Hepatocyte (in vitro differentiated cells): Measurements from ENCODE around the gene DZANK1. TPM values are rescaled to one million over a fixed set of nuclear protein-coding genes. Genes with fewer than 3 reads are reported as not detected.

Source experiments
- DNase-seq: peaks from one replicate; pipeline ENCODE4 v3.0.0-alpha.2; 2016; ENCODE audit warnings: low spot score
- H2AFZ ChIP-seq: fragments of 200-600 bp; sonication (generic); 2 replicates; pipeline ENCODE4 v1.6.0; 2016; ENCODE audit warnings: antibody characterized with exemption, mild to moderate bottlenecking
- H3K27ac ChIP-seq: fragments of 200-600 bp; sonication (generic); 2 replicates; pipeline ENCODE4 v1.5.1; 2016; ENCODE audit warnings: mild to moderate bottlenecking
- H3K27me3 ChIP-seq: fragments of 200-600 bp; sonication (generic); 2 replicates; pipeline ENCODE4 v1.6.1; 2016
- H3K36me3 ChIP-seq: fragments of 200-600 bp; sonication (generic); replicated peaks from 2 replicates; pipeline ENCODE4 v1.5.1; 2016; ENCODE audit warnings: low read depth; ENCODE audit not compliant: insufficient read depth
- H3K4me1 ChIP-seq: fragments of 200-600 bp; sonication (generic); 2 replicates; pipeline ENCODE4 v1.5.1; 2016; ENCODE audit warnings: mild to moderate bottlenecking, moderate library complexity; ENCODE audit not compliant: insufficient read depth
- H3K4me2 ChIP-seq: fragments of 200-600 bp; sonication (generic); 2 replicates; pipeline ENCODE4 v1.6.0; 2016
- H3K4me3 ChIP-seq: fragments of 200-600 bp; sonication (generic); 2 replicates; pipeline ENCODE4 v1.5.1; 2016; ENCODE audit warnings: mild to moderate bottlenecking
- H3K79me2 ChIP-seq: fragments of 200-600 bp; sonication (generic); 2 replicates; pipeline ENCODE4 v1.6.0; 2017; ENCODE audit warnings: mild to moderate bottlenecking
- H3K9me2 ChIP-seq: fragments of 200-600 bp; sonication (generic); replicated peaks from 2 replicates; pipeline ENCODE4 v1.6.0; 2017; ENCODE audit warnings: mild to moderate bottlenecking; ENCODE audit not compliant: insufficient read depth
- H3K9me3 ChIP-seq: fragments of 200-600 bp; sonication (generic); 2 replicates; pipeline ENCODE4 v1.5.1; 2016; ENCODE audit warnings: low read depth, mild to moderate bottlenecking
- H4K20me1 ChIP-seq: fragments of 200-600 bp; sonication (generic); 2 replicates; pipeline ENCODE4 v1.6.0; 2016; ENCODE audit warnings: mild to moderate bottlenecking; ENCODE audit not compliant: insufficient read depth, poor library complexity, severe bottlenecking
- EZH2 ChIP-seq: fragments of 200-600 bp; sonication (generic); IDR thresholded peaks from 2 replicates; pipeline ENCODE4 v1.6.1; 2016; ENCODE audit warnings: antibody characterized with exemption, mild to moderate bottlenecking, borderline replicate concordance
- EZH2phosphoT487 ChIP-seq: fragments of 200-600 bp; sonication (generic); IDR thresholded peaks from one replicate; pipeline ENCODE4 v1.6.1; 2018; ENCODE audit warnings: antibody characterized with exemption, mild to moderate bottlenecking, low read depth, moderate library complexity; ENCODE audit not compliant: unreplicated experiment, severe bottlenecking
- WGBS: methylation state at CpG from one replicate; pipeline ENCODE4 v1.1.6; 2016; ENCODE audit warnings: low lambda C conversion rate; ENCODE audit errors: missing lambda C conversion rate; 5-methylcytosine and 5-hydroxymethylcytosine counted together
- polyA plus RNA-seq: library from polyadenylated mRNA; unstranded; fragments of >200 nt; fragmentation: Nextera tagmentation; extraction: Ambion mirVana; gene quantifications from 2 replicates; pipeline ENCODE4 v1.2.1, GENCODE V29; 2016
- total RNA-seq: library from RNA; depleted of rRNA; stranded (reverse); fragments of >200 nt; gene quantifications from 2 replicates; pipeline ENCODE4 v1.2.3, GENCODE V29; 2014
- TF ChIP-seq, protein P1 (sequence below): fragments of 200-600 bp; sonication (generic); IDR thresholded peaks from 2 replicates; pipeline ENCODE4 v1.5.1; 2016; ENCODE audit warnings: antibody characterized with exemption, mild to moderate bottlenecking; ENCODE audit not compliant: poor library complexity

DZANK1 gene
- total and polyA plus RNA-seq, 2 experiments from 2014 or later: 1.8 to 2.0 TPM

DNA sequence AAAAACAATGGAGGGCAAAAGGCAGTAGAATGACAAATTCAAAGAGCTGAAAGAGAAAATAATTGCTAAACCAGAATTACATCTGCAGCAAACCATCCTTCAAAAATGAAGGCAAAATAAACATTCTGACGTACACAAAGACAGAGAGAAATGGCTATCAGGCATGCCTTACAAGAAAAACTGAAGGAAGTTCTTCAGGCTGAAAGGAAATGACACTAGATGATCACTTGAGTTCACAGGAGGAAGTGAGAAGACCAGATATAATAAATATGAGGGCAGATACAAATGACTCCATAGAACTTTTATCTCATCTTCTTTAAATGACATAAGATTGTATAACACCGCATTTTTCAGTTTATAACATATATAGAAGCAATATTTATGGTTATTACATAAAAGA, 30.0 kb downstream of the DZANK1 start:
- no peak overlapping the region for H3K27ac ChIP-seq
- H3K27me3 ChIP-seq: no peaks in the 10 kb centered on the region
- H3K79me2 ChIP-seq: no peaks in the 10 kb centered on the region
- no peaks in the 10 kb centered on the region for H3K9me2 ChIP-seq
- H3K4me2 ChIP-seq: no peak overlapping the region
- no peak overlapping the region for H2AFZ ChIP-seq
- no peaks in the 10 kb centered on the region for H3K4me1 ChIP-seq
- DNase-seq: no peak
- no peaks in the 10 kb centered on the region for H3K9me3 ChIP-seq
- no peak overlapping the region for H3K4me3 ChIP-seq
- WGBS: 90% methylated on average over 2 of the region's 2 CpGs
- TF ChIP-seq EZH2: no peak
- TF ChIP-seq EZH2phosphoT487: no peak
- TF ChIP-seq, protein P1, sequence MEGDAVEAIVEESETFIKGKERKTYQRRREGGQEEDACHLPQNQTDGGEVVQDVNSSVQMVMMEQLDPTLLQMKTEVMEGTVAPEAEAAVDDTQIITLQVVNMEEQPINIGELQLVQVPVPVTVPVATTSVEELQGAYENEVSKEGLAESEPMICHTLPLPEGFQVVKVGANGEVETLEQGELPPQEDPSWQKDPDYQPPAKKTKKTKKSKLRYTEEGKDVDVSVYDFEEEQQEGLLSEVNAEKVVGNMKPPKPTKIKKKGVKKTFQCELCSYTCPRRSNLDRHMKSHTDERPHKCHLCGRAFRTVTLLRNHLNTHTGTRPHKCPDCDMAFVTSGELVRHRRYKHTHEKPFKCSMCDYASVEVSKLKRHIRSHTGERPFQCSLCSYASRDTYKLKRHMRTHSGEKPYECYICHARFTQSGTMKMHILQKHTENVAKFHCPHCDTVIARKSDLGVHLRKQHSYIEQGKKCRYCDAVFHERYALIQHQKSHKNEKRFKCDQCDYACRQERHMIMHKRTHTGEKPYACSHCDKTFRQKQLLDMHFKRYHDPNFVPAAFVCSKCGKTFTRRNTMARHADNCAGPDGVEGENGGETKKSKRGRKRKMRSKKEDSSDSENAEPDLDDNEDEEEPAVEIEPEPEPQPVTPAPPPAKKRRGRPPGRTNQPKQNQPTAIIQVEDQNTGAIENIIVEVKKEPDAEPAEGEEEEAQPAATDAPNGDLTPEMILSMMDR: no peak
- H3K36me3 ChIP-seq: no peaks in the 10 kb centered on the region
- H4K20me1 ChIP-seq: no peaks in the 10 kb centered on the region

DNA sequence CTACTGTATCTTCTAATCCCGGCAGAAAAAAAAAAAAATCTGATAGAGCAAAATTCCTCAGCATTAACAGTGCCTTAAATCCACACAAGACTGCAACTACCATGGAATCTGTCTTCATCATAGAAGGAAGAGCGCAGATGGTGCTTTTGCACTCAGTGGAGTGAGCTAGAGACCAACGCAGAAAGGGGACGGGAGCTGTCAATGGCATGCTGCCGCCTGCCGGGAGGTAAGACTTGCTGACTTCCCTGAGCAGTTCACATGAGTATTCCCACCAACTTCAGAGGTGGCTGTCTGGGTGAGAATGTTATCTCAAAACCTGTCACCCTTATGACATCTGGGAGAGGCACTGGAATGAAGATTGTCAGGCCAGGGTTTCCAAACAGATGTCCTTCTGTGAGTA, 35.6 kb downstream of the DZANK1 start:
- Histone ChIP-seq H3K79me2 (no peaks in the 10 kb centered on the region), H3K27me3 (no peaks in the 10 kb centered on the region), H3K27ac (no peak overlapping the region), H3K9me3 (no peaks in the 10 kb centered on the region), H3K9me2 (no peaks in the 10 kb centered on the region), H3K4me3 (no peak overlapping the region), H3K4me1 (no peaks in the 10 kb centered on the region), H3K36me3 (no peaks in the 10 kb centered on the region), H2AFZ (no peak overlapping the region), H3K4me2 (no peak overlapping the region), H4K20me1 (no peaks in the 10 kb centered on the region)
- peak; percentile 42 for DNase-seq
- WGBS: 71% methylated on average over 6 of the region's 6 CpGs
- TF ChIP-seq EZH2: no peak
- TF ChIP-seq, protein P1: peak; percentile 33

- Histone ChIP-seq H3K4me2 (no peak overlapping the region), H3K27me3 (no peaks in the 10 kb centered on the region), H3K36me3 (no peaks in the 10 kb centered on the region), H3K9me2 (no peaks in the 10 kb centered on the region), H3K4me1 (no peaks in the 10 kb centered on the region), H3K79me2 (no peaks in the 10 kb centered on the region), H3K9me3 (no peaks in the 10 kb centered on the region), H2AFZ (no peak overlapping the region), H3K27ac (no peak overlapping the region), H4K20me1 (no peaks in the 10 kb centered on the region), H3K4me3 (no peak overlapping the region)
- 79% methylated on average over 9 of the region's 9 CpGs for WGBS
- peak; percentile 37 for DNase-seq
- no peak for TF ChIP-seq EZH2
- TF ChIP-seq, protein P1: no peak
- no peak for TF ChIP-seq EZH2phosphoT487
These were observed 36.5 kb downstream of the DZANK1 start for GRCh38 chr20:18430172-18430826.
